Measurements from ENCODE around the gene SYT7. TPM values are rescaled to one million over a fixed set of nuclear protein-coding genes. Genes with fewer than 3 reads are reported as not detected.

SYT7 gene
- total RNA-seq, 2 donors from 2014 or later, result 8.6 to 12.2 TPM

DNA sequence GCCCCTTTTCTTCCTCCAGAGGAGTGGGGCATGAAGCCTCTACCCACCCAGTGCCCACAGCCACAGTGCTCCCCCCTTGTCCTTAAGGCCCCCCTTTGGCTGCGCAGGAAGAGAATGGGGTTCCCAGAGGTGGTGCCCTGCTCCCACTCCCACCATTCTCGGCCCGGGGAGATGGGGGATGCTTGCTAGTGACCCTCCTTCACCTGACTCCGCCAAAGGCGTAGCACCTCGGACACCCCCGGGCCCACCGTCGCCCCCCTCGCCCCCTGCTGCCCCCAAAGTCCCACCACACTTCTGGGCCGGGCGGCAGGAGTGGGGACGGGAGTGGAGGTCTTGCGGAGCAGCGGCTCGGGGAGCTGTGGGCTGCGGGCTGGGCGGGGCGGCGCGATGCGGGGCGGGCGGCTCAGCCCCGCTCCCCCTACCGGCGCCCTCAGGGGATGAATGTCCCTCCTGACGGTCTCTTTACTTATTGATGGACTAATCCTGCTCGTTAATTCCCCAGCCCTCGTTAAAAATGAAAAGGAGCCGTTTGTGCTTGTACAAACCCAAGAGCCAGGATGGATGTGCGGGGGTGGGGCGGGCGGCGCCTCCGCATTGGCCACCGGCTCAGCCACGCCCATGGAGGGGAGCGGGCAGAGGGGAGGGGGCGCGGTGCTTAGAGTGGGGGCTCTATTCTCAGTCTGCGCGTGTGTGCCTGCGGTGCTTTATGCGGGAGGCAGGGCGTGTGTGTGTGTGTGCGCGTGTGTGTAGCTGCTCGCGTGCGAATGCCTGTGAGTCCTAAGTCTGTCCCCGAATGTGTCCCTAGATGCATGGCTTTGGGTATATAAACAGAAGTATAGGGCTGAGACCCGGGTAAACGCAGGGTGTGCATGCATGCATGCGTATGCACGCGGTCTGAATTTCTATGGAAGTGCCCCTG, 25.6 kb downstream of the SYT7 start:
- WGBS, 2 donors, result 3 to 5% methylated on average over 29 to 57 of the region's 57 CpGs
- ATAC-seq (no peak), DNase-seq (no peak)
- no peaks in the 10 kb centered on the region for H3K9me3 ChIP-seq
- H3K27me3 ChIP-seq, result no peaks in the 10 kb centered on the region
- no peak overlapping the region for H3K4me3 ChIP-seq
- peaks cover 16% of the 10 kb centered on the region for H3K4me1 ChIP-seq
- intact Hi-C loops (cut with DNase I), result no loop called here
- no peaks in the 10 kb centered on the region for H3K36me3 ChIP-seq (replicated peaks in 1 of 2; ENCODE audit: insufficient read depth in 1 of 2, low read depth in 2 of 2)
- no peak overlapping the region for H3K27ac ChIP-seq
- TF ChIP-seq, protein P1, sequence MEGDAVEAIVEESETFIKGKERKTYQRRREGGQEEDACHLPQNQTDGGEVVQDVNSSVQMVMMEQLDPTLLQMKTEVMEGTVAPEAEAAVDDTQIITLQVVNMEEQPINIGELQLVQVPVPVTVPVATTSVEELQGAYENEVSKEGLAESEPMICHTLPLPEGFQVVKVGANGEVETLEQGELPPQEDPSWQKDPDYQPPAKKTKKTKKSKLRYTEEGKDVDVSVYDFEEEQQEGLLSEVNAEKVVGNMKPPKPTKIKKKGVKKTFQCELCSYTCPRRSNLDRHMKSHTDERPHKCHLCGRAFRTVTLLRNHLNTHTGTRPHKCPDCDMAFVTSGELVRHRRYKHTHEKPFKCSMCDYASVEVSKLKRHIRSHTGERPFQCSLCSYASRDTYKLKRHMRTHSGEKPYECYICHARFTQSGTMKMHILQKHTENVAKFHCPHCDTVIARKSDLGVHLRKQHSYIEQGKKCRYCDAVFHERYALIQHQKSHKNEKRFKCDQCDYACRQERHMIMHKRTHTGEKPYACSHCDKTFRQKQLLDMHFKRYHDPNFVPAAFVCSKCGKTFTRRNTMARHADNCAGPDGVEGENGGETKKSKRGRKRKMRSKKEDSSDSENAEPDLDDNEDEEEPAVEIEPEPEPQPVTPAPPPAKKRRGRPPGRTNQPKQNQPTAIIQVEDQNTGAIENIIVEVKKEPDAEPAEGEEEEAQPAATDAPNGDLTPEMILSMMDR (IDR thresholded peaks at IDR 0.05), result no peak
- no peak for TF ChIP-seq POLR2A (IDR thresholded peaks at IDR 0.05)

DNA sequence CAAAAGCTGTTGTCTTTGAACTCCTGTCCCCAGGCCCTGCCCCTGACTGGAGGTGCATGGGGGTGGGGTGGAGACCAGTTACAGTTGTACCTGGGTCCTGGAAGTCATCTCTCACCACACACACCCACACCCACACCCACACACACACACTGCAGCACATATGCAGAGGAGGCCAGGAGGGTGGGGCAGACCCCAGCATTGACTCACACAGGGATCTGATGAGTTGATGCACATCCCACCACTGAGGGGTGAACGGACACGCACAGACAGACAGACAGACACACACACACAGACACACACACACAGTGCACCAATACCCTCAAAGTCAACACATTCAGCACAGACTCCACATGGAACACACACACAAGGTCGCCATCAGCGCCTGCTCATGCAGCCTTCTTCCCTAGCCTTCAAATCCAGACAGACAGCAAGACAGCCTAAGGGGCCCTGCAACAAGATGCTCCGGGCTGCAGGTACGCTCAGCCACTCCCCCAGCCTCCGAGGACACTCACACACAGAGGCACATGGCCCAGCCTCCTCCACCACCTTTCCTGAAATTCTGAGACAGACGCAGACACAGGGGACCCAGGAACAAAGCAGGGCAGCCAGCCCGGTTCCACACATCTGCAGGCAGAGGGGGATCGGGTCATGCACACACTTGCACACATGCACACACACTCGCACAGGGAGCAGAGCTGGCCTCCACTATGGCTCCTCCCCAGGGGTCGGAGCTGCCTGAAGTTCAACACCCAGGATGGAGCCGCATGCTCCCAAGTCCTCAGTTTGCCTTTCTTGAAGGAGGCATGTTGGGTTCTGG, 26.5 kb downstream of the SYT7 start:
- intact Hi-C loops (cut with DNase I), result no loop called here
- Histone ChIP-seq H3K27ac (no peak overlapping the region), H3K9me3 (no peaks in the 10 kb centered on the region), H3K4me1 (peaks cover 16% of the 10 kb centered on the region), H3K36me3 (replicated peaks in 1 of 2; ENCODE audit: insufficient read depth in 1 of 2, low read depth in 2 of 2) (no peaks in the 10 kb centered on the region), H3K4me3 (no peak overlapping the region), H3K27me3 (no peaks in the 10 kb centered on the region)
- TF ChIP-seq, protein P1 (IDR thresholded peaks at IDR 0.05), result no peak
- TF ChIP-seq POLR2A (IDR thresholded peaks at IDR 0.05), result no peak
- WGBS, 2 donors, result 36 to 77% methylated on average over 5 to 13 of the region's 13 CpGs
- no peak for ATAC-seq
- no peak for DNase-seq

DNA sequence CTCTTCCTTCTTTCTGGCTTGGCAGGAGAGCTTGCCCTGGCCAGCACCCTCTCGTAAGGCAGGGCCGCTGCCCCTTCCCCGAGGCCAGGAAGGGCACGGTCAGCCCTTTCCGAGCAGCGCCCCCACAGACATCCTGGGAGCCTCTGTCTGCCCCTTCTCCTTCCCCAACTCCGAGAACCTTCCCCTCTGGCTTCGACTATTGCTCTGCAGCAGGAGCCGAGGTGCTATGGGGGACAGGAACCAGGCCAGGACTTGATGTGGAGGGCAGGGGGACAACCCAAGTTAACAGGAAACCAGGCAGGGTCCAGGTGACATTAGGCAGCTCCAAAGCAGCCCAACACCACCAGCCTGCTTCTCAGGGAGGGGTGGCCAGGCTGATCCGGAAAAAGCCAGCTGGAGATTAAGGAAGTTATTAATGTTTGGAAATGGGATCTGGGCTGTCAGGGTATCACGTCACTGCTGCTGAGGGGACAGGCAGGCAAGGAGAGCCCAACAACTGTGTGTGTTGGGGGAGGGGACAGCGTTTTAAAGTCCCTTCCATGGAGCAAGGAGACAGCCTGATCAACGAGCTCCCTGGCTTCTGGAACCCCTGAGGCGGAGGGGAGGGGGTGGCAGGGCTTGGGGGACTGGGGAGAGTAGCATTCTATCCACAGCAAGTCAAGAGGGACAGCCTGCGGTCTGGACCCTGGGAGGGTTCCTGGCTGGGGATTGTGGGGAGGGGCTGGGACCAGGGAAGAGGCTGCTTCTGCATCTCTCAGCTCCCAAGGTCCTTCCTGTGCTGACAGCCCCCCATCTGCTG, 27.3 kb downstream of the SYT7 start:
- Histone ChIP-seq H3K4me3 (no peak overlapping the region), H3K36me3 (replicated peaks in 1 of 2; ENCODE audit: insufficient read depth in 1 of 2, low read depth in 2 of 2) (no peaks in the 10 kb centered on the region), H3K27ac (no peak overlapping the region), H3K4me1 (peaks cover 16% of the 10 kb centered on the region), H3K9me3 (no peaks in the 10 kb centered on the region), H3K27me3 (no peaks in the 10 kb centered on the region)
- peak in 1 of 4 donors; percentile 26 for DNase-seq
- 39 to 41% methylated on average over 13 to 15 of the region's 15 CpGs for WGBS, 2 donors
- peak; percentile 8 for ATAC-seq
- intact Hi-C loops (cut with DNase I), result no loop called here
- TF ChIP-seq, protein P1 (IDR thresholded peaks at IDR 0.05), result no peak
- TF ChIP-seq POLR2A (IDR thresholded peaks at IDR 0.05), result no peak

DNA sequence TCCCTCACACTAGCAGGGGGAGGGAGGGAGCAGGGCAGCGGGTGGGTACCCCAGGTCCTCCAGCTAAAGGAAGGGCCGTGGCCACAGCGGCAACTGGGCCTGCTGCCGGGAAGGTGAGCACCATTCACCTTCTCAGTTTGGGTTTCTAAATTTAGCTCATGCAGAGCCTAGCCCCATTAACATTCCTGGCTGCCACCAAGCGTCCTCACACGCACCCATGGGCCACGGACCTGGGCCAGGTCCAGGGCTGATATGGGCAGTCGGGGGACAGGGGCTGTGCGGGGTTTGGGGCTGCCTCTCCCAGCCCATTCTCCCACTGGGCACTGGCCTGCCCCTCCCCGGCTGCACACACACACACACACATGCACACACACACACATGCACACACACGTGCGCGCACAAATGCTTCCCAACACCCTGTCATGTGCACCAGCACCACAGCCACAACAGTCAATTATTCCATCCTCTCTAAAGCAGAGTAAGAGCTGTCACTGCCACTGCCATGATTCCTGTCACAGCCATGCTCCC, 28.7 kb downstream of the SYT7 start:
- Histone ChIP-seq H3K4me3 (no peak overlapping the region), H3K4me1 (peaks cover 16% of the 10 kb centered on the region), H3K36me3 (replicated peaks in 1 of 2; ENCODE audit: insufficient read depth in 1 of 2, low read depth in 2 of 2) (no peaks in the 10 kb centered on the region), H3K27me3 (no peaks in the 10 kb centered on the region), H3K27ac (peak overlapping the region in 1 of 4 donors; percentile 9), H3K9me3 (no peaks in the 10 kb centered on the region)
- WGBS, 2 donors, result 42% methylated on average over 9 to 13 of the region's 13 CpGs
- DNase-seq (peak in 1 of 4 donors; percentile 32), ATAC-seq (peak; percentile 46)
- intact Hi-C loops (cut with DNase I), result no loop called here
- no peak for TF ChIP-seq POLR2A (IDR thresholded peaks at IDR 0.05)
- TF ChIP-seq, protein P1 (IDR thresholded peaks at IDR 0.05), result no peak
